LoVo (cell line): ENCODE data around the gene VWA8.
"Not testable (repeated sequence)": the region's sequence is repeated elsewhere in the genome, so short reads cannot be mapped to it uniquely, and the experiment has no call there.

ENCODE experiments used
- DNase-seq: peaks from one replicate; pipeline ENCODE4 v3.0.0-alpha.2; 2016; ENCODE audit warnings: low spot score

Gene VWA8

DNA sequence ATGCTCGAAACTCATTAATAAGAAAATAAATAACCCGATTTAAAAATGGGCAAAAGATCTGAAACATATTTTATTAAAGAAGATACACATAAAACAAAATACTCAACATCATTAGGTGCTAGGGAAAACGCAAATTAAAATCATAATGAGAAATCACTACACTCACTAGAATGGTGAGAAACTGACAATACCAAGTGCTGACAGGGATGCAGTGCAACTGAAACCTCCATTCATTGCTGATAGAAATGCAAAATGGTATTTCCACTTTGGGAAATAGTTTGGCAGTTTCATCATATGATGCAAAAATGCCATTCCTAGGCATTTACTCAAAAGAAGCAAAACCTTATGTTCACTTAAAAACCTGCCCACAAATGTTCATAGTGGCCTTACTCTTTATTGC lies 278.1 kb downstream of the VWA8 start:
- no peak for DNase-seq

DNA sequence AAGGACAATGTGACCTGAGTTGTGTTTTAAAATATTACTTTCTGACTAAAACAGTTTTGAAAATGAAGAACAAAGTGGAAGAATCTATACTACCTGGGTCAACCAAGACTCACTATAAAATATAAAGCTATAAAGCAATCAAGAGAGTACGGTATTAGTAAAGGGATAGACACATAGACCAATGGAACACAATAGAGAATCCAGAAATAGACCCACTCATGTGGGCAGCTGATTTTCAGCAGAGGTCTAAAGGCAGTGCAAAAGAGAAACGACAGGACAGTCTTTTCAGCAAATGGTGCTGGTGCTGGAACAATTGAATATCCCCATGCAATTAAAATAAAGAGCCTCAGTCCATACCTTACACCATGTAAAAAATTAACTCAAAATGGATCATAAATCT lies 278.9 kb downstream of the VWA8 start:
- DNase-seq: no peak

DNA sequence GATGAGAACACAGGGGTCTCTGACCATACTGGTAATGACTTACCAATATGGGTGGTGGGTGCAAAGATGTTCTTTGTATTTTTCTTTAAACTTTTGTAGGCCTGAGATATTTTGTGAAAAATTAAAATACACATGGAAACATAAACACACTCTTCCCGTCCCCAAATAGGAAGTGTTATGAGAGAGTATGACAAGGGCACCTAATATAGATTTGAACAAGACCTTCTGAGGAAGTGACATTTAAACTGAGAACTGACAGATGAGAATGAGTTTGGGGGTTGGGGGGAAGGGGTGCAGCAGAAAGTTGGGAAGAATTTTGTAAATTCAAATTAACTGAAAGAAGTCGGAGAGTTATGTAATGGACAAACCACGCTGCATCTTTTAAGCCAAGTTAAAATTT lies 279.3 kb downstream of the VWA8 start:
- no peak for DNase-seq

DNA sequence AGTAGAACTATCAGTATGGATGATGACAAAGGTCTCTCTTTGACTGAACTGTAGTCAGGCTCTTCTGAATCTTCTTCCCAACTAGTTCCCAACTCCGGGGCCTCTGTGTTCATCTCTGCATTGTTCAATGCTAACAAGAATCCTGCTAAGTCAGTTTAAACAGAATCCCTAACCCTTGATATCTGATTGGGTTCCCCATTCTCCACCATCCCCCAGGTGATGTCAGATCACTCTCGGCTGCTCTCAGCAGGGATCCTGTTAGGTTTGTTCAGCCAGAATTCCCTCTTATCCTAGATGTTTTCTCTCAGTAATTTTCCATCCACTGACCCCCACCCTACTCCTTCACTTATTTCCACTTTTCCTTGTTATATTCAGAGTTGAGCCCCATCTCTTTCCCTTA lies 280.0 kb downstream of the VWA8 start:
- no peak for DNase-seq

DNA sequence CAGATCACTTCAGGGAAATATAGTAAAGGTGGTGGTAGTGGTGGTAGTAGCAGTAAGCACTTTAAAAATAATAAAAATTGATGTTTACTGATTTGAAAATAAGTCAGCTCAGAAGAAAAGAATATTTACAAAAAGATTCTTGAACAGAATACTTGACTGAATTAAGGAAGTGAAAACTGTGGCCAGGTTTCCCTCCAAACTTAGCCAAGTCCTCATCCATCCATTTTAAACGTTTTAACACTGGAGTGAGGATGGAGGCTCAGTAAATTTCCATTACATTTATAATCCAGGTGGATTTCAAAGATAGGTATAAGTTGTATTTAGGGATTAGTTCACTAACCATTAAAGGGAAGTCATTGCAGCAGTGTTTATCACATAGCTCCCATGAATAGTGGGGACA lies 282.1 kb downstream of the VWA8 start:
- no peak for DNase-seq

DNA sequence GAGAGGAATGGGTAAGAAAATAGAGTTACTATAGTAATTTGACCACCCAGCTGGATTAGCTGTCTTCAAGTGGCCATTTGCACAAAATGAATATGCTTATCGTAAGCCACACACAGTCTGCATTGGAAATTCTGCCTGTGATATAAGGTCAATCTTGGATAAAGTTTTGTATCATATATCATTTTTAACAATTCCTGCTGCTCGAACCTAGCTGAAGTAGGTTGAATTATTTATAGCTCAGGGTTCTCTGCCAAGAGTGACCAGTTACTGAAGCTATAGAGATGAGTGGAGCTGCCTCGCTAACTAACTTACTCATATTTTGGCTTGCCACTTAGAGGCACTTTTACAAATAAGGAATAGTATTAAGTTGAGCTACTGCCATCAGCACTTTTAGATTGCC lies 282.7 kb downstream of the VWA8 start:
- no peak for DNase-seq

DNA sequence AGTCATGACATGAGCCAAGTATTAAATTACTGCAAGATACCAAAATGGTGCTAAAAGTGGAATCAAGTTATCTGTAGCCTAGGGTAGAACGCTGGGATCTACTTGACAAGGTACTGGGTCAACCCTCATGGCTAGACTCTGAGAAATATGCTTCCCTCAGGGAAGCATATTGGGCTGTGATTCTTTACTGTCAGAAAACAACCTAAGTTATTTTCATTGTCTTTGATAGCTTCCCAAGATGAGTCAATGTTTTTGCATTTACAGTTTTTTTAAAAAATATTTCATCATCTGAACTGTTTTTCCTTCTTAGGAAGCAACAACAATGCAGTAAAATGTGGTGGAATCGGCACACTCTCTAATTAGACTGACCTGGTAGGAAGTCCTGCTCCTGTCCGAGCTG lies 285.6 kb downstream of the VWA8 start:
- no peak for DNase-seq

DNA sequence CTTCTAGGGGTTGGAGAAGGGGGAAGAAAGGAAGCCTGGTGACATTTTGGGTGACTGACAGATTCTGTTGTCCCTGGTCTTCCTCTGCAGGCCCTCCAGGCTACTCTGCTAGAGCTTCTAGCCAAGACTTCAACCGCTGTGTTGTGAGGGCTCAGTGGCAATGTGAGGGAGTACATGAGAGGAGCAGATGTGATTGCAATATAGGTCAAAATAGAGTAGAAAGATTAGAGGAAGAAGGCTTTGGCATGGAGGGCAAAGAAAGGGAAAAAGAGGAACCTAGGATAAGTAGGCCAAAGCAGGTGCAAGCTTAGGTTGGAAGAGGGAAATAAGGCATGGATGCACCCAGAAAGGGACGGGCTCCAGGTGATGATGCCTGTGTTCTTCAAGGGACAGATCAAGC lies 286.7 kb downstream of the VWA8 start:
- DNase-seq: no peak

DNA sequence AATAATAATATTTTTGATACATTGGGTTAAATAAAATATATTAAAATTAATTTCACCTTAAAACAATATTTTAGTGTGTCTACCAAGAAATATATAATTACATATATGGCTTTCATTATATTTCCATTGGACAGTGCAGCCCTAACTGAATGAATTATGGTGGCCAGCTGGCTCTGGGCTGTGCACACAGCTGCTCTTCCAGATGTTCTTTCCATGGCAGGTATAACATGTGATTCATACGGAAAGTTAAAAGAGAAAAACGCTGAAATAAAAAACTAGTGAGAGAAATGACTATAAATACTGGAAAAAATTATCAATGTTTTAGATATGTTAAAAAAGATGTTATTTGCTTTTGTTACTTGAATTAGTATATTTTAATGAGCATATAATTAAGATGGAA lies 287.3 kb downstream of the VWA8 start:
- DNase-seq: no peak

DNA sequence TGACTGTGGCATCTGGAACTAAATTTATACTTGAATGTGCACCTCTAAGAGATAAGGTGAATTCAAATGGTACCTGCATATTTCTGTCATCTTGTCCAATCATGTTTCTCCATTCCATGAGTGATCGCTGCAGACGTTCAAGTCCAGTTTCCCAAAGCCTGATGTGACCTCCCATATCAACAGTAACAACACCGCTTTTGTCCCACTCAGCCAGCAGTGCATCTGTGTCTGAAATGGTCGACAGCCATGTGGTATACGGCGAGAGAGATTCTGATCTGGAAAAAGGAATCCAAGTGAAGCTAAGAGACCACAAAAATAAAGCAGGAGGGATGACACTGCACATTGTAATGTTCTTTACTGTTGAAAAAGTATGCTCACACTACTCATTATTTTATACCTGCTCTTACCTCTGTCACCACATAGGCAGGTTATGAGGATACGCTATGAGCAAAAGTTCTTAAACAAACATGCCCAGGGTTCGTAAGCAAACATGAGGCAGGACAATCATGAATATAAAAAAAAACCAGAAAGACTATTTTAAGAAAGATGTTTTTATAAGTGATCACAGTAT lies 290.0 kb downstream of the VWA8 start:
- no peak for DNase-seq

DNA sequence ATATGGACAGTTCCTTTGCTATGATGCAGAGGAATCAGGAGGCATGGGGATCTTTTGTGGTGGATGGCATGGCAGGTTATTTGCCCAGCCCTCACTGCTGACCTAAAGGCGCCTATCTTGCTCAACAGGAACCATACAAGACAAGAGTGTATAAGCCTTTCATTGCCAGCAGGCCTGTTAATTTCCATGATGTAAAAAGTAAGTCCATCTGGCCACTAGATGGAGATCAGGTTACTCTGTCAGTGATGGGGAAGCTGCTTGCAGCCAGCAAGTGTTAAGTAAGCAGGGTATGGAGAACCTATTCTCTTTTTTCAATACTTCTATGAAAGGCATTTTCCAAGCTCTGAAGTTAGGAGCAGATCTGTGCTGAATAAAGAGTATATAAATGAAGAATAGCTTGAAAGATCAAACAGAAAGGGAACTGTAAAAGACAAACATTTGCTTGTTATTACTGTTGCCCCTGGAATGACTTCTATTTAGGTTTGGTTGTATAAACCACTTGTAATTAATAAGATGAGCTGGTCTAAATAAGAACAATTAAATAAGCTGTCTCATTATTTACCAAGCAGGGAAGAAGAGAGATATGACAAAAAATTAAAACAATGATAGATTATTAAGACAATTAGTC lies 292.7 kb downstream of the VWA8 start:
- DNase-seq: peak; percentile 72

DNA sequence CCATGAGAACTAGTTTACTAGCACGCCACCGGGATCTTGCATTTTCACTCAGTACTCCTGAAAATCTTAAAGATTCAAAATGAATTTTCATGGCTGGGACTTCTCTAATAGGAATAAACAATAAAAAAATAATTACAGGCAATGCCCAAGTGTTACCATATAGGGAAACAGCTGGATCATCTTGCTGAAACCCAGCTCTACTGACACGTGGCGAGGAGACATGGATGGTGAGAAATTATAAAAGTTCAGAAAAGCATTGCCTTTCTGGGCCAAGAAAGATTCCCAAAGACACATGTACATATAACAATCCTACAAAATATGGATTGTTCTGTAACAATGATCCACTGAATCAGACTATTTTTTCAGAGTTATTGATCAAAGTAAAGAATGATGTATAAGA lies 294.3 kb downstream of the VWA8 start:
- DNase-seq: no peak

DNA sequence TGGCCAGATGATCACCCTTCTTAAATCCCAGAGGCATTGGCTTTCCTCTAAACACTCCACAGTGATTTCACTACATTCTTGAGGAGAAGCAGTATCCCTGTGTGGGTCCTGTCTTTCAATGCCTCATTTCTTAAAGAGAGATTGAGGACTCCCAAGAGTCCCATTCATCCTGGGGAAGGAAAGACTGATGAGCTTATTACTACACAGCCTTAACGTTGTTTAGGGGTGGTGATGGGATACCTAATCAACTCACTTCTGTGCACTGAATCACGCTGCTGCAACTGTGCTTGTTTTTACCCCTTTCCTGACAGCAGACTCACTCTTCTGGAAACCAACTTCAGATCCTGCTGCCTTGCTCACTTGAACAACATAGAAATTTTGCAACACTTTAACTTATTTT lies 300.5 kb downstream of the VWA8 start:
- DNase-seq: no peak

DNA sequence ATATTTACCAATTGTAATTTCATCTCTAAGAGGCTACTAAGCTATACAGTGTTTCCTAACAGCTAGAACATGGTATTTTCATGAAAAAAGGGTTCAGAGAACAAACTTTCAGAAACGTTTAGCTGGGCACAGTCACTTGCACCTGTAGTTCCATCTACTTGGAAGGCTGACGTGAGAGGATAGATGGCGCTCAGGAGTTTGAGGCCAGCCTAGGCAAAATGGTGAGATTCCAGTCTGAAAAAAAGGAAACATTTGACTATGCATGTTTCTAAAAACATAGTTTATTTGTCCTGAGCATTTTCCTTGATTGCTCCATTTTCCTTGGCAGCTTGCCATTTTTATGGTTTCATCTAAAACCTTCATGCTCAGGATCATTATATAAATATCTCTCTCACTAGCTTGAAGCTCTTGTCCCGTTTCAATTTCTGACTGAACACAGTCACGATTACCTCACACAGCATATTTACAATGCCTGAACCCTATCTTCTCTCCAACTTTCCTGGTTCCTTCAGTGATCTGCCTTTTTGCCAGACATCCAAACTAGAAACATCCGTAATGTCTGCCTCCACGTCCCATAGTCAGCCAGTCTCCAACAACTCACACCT lies 302.8 kb downstream of the VWA8 start:
- DNase-seq: no peak

DNA sequence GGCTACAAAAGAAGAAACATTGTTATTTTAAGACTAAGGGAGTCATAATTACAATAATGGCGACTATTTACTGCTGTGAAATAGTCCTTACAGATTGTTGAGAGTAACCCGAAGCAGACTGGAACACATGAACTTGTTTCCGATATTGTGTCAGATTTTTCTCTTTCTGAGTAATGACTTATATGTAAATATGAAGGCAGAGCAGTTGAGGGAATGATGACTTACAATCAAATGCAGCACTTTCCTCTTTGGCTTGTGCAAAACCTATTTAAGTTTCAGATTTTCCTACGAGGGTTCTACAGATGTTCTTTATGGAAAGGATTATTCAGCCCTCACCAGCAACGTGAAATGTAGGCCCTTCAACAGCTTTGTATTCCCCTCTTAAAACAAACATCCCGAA lies 304.9 kb downstream of the VWA8 start:
- DNase-seq: no peak

DNA sequence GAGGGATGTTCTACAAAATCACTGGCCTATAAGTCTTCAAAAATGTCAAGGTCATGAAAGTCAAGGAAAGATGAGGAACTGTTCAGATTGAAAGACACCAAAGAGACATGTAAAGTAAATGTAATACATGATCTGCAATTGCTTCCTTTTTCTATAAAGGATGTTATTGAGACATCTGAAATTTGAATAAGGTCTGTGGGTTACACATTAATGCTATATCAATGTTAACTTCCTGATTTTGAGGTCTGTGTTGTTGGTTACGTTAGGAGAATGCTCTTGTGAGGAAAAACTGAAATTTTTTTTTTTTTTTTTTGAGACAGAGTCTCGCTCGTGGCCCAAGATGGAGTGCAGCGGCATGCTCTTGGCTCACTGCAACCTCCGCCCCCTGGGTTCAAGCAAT lies 306.1 kb downstream of the VWA8 start:
- no peak for DNase-seq

DNA sequence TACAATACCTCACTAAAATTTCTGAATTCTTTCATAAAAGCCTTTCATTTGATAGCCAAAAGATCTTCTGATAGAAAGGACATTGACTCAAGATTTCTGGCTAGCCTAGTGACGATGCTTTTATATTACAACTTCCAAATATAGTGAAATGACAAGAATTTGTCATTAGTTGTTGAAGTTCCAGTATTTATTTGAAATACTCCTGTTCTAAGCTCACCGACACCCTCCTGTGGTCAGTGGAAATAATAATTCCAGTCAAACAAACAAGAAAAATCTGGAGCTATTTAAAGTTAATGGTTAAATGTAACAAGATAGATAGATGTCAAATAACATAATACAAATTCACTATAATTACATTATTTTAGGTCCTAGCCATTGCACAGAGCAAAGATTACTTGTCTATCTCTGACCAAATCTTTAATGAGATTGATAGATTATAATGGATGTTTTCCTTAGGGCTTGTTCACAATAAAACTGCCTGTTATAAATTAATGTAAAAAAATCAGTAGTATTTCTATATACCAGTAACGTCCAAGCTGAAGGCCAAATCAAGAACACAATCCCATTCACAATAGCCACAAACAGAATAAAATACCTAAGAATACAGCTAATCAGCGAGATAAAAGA lies 308.1 kb downstream of the VWA8 start:
- DNase-seq: peak; percentile 50

DNA sequence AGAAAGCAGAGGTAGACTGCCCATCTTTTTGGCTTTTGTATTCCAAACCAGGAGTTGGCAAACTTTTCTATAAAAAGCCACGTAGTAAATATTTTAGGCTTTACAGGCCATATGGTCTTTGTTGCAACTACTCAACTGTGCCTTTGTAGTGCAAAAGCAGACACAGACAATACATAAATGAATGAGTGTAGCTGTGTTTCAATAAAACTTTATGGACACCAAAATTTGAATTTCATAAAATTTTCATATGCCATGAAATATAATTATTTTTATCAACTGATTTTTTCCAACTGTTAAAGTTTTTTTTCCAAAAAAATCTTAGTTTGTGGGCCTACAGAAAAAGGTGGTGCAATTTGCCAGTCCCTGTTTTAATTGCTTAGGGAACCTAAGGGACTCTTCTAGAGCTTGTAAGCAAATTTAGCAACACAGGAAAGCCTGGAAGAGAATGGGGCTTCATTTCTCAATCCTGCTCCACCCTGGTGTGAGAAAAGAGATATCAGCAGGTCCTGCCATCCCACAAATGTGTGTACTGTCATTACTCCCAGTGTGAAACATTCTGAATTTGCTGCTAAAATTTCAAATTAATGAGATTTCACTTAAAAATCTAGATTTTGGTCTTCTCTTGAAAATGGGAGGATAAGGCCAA lies 309.4 kb downstream of the VWA8 start:
- no peak for DNase-seq

DNA sequence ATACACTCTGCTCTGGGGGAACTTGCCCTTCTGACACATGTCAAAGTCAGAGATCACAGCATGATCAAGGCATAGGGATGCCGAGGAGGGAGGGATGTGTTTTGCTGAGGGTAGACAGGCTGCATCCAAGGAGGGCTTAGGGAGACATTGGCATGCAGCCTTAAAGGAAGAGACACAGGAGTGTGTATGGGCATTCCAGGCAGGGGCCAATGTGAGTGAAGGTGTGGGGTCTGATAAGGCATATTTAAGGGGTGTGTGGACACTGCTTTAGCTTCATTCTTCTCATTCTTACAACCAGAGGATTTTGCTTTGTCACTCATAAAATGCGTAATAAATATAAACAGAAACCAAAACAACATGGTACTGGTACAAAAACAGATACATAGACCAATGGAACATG lies 310.2 kb downstream of the VWA8 start:
- peak; percentile 8 for DNase-seq

DNA sequence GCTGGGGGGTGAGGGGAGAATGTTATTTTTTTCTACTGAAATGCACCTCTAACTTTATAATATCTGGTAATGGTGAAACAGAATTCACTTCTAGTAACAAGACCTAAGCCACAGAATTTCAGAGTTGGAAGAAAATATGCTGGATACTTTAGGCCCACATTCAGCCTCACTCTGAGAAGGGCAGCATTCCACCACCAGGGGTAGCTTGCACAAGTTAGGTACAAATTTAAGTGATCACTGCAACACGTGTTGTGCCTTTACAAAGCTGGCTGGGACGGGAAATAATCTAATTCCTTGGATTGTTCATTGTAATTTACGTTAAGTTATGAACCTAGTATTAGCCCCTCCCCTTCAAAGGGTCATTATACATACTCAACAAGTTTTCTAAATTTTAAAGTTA lies 311.2 kb downstream of the VWA8 start:
- no peak for DNase-seq

DNA sequence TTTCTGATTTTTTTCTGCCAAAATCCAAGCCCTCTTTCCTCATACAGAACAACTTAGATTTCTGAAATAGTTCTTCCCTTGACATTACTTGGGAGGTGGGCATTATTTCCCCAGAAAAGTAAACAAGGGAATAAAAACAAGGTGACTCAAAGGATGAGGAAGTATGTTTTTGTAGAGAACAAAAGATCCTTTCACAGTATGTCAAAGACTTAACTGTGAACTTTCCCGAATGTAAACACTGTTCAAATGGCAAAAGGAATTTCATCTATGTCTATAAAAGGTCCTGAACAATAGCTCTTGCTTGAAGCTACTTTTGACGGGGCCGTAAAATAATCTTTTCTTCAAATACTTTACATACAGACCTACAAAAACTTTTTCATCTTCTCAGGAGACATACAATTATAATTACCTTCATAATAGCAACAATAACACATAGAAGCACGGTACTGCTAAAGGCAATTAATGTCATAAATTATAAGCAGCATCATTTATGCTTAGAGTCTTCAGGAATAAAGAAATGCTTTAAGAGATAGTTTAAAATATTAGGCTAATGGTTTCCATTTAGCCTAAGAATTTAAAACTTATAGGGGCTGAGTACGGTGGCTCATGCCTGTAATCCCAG lies 312.5 kb downstream of the VWA8 start:
- peak; percentile 86 for DNase-seq

DNA sequence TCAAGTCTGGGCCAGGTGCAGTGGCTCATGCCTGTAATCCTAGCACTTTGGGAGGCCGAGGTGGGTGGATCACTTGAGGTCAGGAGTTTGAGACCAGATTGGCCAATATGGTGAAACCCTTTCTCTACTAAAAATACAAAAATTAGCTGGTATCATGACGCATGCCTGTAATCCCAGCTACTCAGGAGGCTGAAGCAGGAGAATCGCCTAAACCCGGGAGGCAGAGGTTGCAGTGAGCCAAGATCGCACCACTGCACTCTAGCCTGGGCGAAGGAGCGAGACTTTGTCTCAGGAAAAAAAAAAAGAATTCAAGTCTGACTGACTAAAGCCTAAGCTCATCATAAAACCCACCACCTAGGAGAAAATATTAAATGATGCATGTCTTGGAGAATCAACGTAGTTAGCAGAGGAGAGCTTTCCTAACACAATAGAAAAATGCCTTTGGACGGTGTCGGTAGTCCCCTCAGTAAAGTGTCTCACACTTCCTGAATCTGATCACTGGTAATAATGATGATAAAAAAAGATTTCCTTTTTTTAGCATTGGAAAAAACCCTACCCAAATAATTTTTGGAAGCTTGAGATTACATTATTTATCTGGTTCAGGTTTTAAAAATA lies 313.1 kb downstream of the VWA8 start:
- not testable (repeated sequence) for DNase-seq
